ENCODE measurements around the gene HOXA4. TPM values are rescaled to one million over a fixed set of nuclear protein-coding genes. Genes with fewer than 3 reads are reported as not detected.

HOXA4 gene
- total RNA-seq, 1 donor from 2014 or later: 6.8 TPM

GRCh38 chr7:27138472-27138871 lies 7.9 kb upstream of the HOXA4 start:
- no peak for DNase-seq (ENCODE audit: extremely low read depth, low read depth, low spot score)

GRCh38 chr7:27137640-27138315 lies 7.2 kb upstream of the HOXA4 start:
- DNase-seq (ENCODE audit: extremely low read depth, low read depth, low spot score): no peak

- no peak for DNase-seq (ENCODE audit: extremely low read depth, low read depth, low spot score)
Observed at GRCh38 chr7:27134392-27134791, 3.8 kb upstream of the HOXA4 start.

GRCh38 chr7:27133409-27134231 lies 3.1 kb upstream of the HOXA4 start:
- no peak for DNase-seq (ENCODE audit: extremely low read depth, low read depth, low spot score)

GRCh38 chr7:27132978-27133377 lies 2.4 kb upstream of the HOXA4 start:
- DNase-seq (ENCODE audit: extremely low read depth, low read depth, low spot score): no peak

GRCh38 chr7:27132214-27132613 lies 1.7 kb upstream of the HOXA4 start:
- no peak for DNase-seq (ENCODE audit: extremely low read depth, low read depth, low spot score)

GRCh38 chr7:27131390-27131819 lies 848 bp upstream of the HOXA4 start:
- no peak for DNase-seq (ENCODE audit: extremely low read depth, low read depth, low spot score)

GRCh38 chr7:27129729-27130539 lies 623 bp downstream of the HOXA4 start:
- no peak for DNase-seq (ENCODE audit: extremely low read depth, low read depth, low spot score)

- no peak for DNase-seq (ENCODE audit: extremely low read depth, low read depth, low spot score)
Observed at GRCh38 chr7:27128776-27129728, 1.5 kb downstream of the HOXA4 start.

GRCh38 chr7:27128034-27128433 lies 2.5 kb downstream of the HOXA4 start:
- no peak for DNase-seq (ENCODE audit: extremely low read depth, low read depth, low spot score)

- DNase-seq (ENCODE audit: extremely low read depth, low read depth, low spot score): no peak
Observed at GRCh38 chr7:27126596-27127327, 3.8 kb downstream of the HOXA4 start.

GRCh38 chr7:27125986-27126394 lies 4.6 kb downstream of the HOXA4 start:
- DNase-seq (ENCODE audit: extremely low read depth, low read depth, low spot score): no peak

GRCh38 chr7:27124902-27125689 lies 5.5 kb downstream of the HOXA4 start:
- DNase-seq (ENCODE audit: extremely low read depth, low read depth, low spot score): no peak

- no peak for DNase-seq (ENCODE audit: extremely low read depth, low read depth, low spot score)
Observed at GRCh38 chr7:27124096-27124901, 6.3 kb downstream of the HOXA4 start.

GRCh38 chr7:27123477-27124053 lies 7.0 kb downstream of the HOXA4 start:
- no peak for DNase-seq (ENCODE audit: extremely low read depth, low read depth, low spot score)

GRCh38 chr7:27123007-27123476 lies 7.5 kb downstream of the HOXA4 start:
- no peak for DNase-seq (ENCODE audit: extremely low read depth, low read depth, low spot score)

Measured in glomerular endothelial cell (primary cell).